Lower leg skin (tissue), 3 donors: ENCODE measurements around the gene EFCAB8.

Source experiments
- POLR2A ChIP-seq, 2 donors: fragments of 450-650 bp; IDR thresholded peaks; one replicate each; pipeline ENCODE4 v1.6.1; 2016 to 2017; ENCODE audit warnings: antibody characterized with exemption in 2 of 2, mild to moderate bottlenecking in 1 of 2, moderate library complexity in 1 of 2
- TF ChIP-seq, protein P1 (sequence below), 3 donors: fragments of 450-650 bp; IDR thresholded peaks; one replicate each; pipeline ENCODE4 v1.5.1; 2016; ENCODE audit warnings: antibody characterized with exemption in 3 of 3, mild to moderate bottlenecking in 3 of 3, moderate library complexity in 2 of 3

DNA sequence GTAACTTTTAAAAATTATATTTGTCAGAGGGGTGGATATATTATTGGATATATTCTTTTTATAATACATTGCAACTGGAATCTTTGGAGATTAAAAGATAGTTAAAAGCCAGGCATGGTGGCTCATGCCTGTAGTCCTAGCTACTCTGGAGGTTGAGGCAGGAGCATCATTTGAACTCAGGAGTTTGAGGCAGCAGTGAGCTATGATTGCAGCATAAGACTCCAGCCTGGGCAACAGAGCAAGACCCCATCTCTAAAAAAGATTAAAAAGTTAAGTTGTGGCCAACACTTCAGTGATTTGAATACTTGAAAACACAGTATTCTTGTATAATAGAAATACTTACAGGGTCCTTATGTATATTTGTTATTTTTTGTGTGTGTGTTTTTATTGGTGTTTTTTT is 23.8 kb upstream of the EFCAB8 start:
- TF ChIP-seq, protein P1, sequence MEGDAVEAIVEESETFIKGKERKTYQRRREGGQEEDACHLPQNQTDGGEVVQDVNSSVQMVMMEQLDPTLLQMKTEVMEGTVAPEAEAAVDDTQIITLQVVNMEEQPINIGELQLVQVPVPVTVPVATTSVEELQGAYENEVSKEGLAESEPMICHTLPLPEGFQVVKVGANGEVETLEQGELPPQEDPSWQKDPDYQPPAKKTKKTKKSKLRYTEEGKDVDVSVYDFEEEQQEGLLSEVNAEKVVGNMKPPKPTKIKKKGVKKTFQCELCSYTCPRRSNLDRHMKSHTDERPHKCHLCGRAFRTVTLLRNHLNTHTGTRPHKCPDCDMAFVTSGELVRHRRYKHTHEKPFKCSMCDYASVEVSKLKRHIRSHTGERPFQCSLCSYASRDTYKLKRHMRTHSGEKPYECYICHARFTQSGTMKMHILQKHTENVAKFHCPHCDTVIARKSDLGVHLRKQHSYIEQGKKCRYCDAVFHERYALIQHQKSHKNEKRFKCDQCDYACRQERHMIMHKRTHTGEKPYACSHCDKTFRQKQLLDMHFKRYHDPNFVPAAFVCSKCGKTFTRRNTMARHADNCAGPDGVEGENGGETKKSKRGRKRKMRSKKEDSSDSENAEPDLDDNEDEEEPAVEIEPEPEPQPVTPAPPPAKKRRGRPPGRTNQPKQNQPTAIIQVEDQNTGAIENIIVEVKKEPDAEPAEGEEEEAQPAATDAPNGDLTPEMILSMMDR (IDR thresholded peaks at IDR 0.05), result no peak
- no peak for TF ChIP-seq POLR2A (IDR thresholded peaks at IDR 0.05)
